Hematopoietic multipotent progenitor cell (in vitro differentiated cells): ENCODE data around the gene KLHDC8B. TPM values are rescaled to one million over a fixed set of nuclear protein-coding genes. Genes with fewer than 3 reads are reported as not detected.

Experiments
- DNase-seq, 3 donors: peaks; one replicate each; pipeline ENCODE4 v3.0.0-alpha.2; 2011 to 2015; ENCODE audit warnings: low read depth in 2 of 3, low spot score in 2 of 3
- total RNA-seq: library from RNA; depleted of rRNA; stranded (reverse); fragments of >200 nt; gene quantifications from one replicate; pipeline ENCODE4 v1.2.3, GENCODE V29; 2012

Gene KLHDC8B
- 27.5 TPM for total RNA-seq

GRCh38 chr3:49171119-49171774 lies at the start of gene KLHDC8B:
Gene KLHDC8B, plus strand, starts transcription at chr3:49171598. Its CDS starts 1,172 bp downstream, at chr3:49172770.
- DNase-seq, result peak; percentile 52 to 89 (median 81)

DNA sequence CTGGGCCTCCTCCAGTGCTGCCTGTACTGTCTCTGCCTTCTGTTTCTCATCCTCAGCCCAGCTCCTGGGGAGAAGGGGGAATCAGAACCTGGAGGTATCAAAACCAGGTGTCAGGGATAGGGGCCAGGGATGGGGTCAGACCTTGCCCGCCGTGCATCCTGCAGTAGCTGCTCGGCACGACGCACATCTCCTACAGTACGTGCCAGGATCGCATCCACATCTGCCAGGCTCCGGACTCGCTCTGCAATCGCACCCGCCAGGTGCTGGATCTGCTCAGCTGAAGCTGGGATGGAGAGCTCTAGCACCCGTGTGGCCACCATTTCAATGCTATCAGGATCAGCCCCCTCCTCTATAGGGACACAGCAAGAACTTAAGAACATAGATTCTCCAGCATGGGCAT lies 49.4 kb upstream of the KLHDC8B start:
- DNase-seq, result no peak

DNA sequence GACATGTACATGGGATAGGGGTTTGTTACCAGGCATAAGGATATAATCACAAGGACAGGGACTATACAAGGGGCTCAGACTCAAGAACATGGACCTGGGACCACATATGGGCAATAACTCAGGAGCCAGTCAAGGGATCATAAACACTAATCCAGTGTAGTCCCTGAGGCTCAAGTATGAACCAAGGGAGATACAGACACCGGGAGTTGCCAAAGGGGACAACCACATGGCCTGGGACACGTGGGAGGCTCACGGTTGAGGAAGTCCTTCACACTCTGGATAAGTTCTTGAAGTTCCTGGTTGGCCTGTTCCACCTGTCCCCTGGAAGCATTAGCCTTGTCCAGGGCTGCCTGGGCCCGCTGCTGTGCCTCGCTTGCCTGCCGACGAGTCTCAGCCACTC lies 48.9 kb upstream of the KLHDC8B start:
- no peak for DNase-seq

- DNase-seq, result no peak
Observed at GRCh38 chr3:49122886-49123545, 48.4 kb upstream of the KLHDC8B start.

DNA sequence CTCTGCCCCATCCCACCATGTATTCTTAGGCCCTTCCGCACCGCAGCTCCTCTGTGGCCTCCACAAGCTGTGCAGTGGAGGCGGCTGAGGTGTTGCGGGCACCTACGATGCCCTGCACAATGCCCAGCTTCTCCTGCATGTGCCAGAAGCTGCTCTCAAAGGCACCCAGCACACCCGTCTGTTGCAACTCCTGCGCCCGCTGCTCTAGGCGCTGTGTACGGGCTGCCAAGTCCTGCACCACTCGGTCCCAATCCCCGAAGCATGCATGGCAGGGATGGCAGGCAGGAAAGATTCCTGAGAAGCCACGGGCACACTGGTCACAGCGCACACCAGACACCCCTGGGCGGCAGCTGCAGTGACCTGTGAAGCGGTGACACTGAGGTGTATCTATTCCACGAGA lies 47.7 kb upstream of the KLHDC8B start:
- no peak for DNase-seq

- DNase-seq, result no peak
Observed at GRCh38 chr3:49124203-49124602, 47.2 kb upstream of the KLHDC8B start.

GRCh38 chr3:49124991-49125670 lies 46.3 kb upstream of the KLHDC8B start:
- no peak for DNase-seq

- no peak for DNase-seq
Observed at GRCh38 chr3:49131040-49131439, 40.4 kb upstream of the KLHDC8B start.

- no peak for DNase-seq
Observed at GRCh38 chr3:49131576-49131975, 39.8 kb upstream of the KLHDC8B start.

GRCh38 chr3:49132073-49132436 lies 39.3 kb upstream of the KLHDC8B start:
- no peak for DNase-seq

GRCh38 chr3:49132437-49133225 lies 38.8 kb upstream of the KLHDC8B start, which contains the start of gene LAMB2:
Gene LAMB2, minus strand, starts transcription at chr3:49133050. Its CDS starts 183 bp downstream, at chr3:49132867.
- peak in 2 of 3 donors; percentile 68 to 76 for DNase-seq

DNA sequence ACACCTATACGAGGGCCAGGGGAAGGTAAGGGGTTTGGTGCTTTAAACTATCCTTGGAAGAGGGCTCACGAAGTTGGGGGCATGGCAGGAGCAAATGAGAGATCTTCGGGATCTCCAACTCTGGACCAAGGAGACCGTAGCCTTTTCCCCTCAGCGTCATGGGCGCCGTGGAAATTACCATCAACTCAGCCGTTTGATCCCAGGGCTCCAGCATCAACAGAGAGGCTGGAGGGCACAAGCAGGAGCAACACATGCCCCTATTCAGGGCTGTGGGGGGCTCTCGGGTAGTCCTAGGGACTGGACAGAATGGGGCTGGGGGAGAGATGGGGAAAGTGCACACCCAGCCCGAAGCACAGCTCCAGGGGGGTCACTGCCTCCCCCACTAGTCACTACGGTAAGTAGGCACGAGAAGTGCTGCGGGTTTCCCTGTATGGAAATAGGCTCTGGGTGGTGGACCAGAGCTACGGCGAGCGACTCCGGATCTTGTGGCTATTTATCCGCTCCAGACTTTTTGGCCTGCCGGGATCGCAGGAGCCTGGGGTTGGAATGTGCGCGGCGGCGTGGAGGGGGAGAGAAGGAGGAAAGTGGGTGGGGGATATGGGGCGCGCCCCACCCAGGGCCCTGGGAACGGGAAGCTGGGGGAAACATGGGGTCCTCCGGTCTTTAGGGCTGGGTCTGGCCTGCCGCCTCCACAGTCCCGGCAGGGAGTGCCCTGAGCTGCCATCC lies 38.0 kb upstream of the KLHDC8B start:
- peak in 1 of 3 donors; percentile 41 for DNase-seq

DNA sequence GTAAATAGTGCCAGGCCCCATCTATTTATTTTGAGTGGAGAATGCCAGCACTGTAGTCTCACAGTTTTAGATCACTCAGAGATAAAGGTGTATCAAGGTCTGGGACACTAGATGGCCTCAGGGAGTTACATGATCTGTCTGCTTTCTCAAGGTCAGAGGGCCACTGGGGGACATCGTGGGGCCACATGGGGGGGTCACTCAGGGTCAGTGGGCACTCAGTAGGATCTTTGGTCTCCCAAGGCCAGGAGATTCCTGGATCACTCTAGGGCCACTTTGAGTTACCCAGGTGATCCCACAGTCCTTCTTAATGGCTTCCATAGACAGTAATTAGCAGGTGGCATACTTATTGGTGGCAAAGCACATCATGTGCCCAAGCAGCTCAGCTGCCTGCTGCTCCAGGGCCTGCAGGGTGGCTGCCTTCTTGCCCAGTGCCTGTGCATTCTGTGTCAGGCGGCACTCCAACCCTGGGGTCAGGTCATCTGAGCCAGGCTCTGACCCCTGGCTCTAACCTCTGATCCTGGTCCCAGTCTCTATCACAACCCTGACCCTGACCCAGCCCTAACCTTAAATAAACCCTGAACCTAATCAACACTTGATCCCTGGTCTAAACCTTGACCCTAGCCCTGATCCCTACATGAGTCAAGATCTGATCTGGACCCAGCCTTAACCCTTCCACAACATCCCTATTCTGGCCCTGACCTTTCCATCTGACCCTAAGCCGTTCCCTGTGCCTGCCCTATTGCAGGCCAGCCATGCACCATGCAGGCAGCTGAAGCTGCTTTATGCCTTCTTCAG lies 36.7 kb upstream of the KLHDC8B start:
- DNase-seq, result no peak

- DNase-seq, result no peak
Observed at GRCh38 chr3:49135499-49135898, 35.9 kb upstream of the KLHDC8B start.

- DNase-seq, result no peak
Observed at GRCh38 chr3:49140080-49140479, 31.3 kb upstream of the KLHDC8B start.

- DNase-seq, result no peak
Observed at GRCh38 chr3:49148159-49148558, 23.2 kb upstream of the KLHDC8B start.

DNA sequence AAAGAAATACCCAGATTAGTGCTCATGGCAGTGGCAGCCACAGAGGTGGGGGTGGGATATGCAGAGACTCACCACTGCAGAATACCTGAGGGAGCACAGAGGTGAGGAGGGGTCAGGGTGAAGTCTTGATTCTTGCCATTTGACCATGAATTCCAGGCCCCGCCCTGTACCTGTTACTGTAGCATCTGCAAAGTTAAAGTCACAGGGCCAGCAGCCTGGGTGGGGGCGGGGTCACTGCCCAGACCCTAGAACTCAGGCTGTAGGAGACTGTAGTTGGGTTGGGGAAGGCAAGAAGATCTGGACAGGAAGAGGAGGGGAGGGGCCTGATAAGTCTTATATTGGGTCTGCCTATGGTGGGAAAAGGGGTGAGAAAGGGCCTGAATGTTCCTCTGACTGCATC lies 19.8 kb upstream of the KLHDC8B start:
- no peak for DNase-seq

- no peak for DNase-seq
Observed at GRCh38 chr3:49153349-49153912, 18.0 kb upstream of the KLHDC8B start.

- DNase-seq, result no peak
Observed at GRCh38 chr3:49157289-49157688, 14.1 kb upstream of the KLHDC8B start.
